NB4 (cell line): ENCODE measurements around the gene MRGPRX3.

Source experiments
- DNase-seq: peaks from one replicate; pipeline ENCODE4 v3.0.0; 2010; ENCODE audit warnings: low read depth
- H3K4me3 ChIP-seq: one replicate; pipeline ENCODE4 v1.5.1; 2011; ENCODE audit warnings: mild to moderate bottlenecking, low read depth, low read length, moderate library complexity
- CTCF ChIP-seq: IDR thresholded peaks from one replicate; pipeline ENCODE4 v1.5.1; 2012; ENCODE audit warnings: low read depth, low read length
- MAX ChIP-seq: IDR thresholded peaks from 2 replicates; pipeline ENCODE4 v1.6.1; 2011; ENCODE audit warnings: low read depth, low read length
- MYC ChIP-seq: IDR thresholded peaks from 2 replicates; pipeline ENCODE4 v1.6.1; 2011; ENCODE audit warnings: low read depth, low read length
- POLR2A ChIP-seq: IDR thresholded peaks from 2 replicates; pipeline ENCODE4 v1.6.1; 2011; ENCODE audit warnings: mild to moderate bottlenecking; ENCODE audit not compliant: insufficient read length; ENCODE audit errors: extremely low read depth

The MRGPRX3 gene

GRCh38 chr11:18172666-18173065, 40.3 kb downstream of the MRGPRX3 start, which contains the start of gene MRGPRX4:
MRGPRX4 (plus strand) TSS chr11:18172837; CDS start chr11:18173257, 420 bp downstream.
- no peak within 1 kb of the TSS for H3K4me3 ChIP-seq
- no peak for TF ChIP-seq POLR2A
- no peak for TF ChIP-seq MAX
- no peak for TF ChIP-seq CTCF
- TF ChIP-seq MYC, result no peak
- no peak for DNase-seq

- H3K4me3 ChIP-seq, result no peak overlapping the region
- no peak for DNase-seq
- no peak for TF ChIP-seq CTCF
- TF ChIP-seq MYC, result no peak
- TF ChIP-seq POLR2A, result no peak
- no peak for TF ChIP-seq MAX
Observed at GRCh38 chr11:18173225-18173866, 41.0 kb downstream of the MRGPRX3 start.
